Stimulated activated CD4-positive, alpha-beta T cell treated with anti-CD3 and anti-CD28 coated beads, Interleukin-1b, Interleukin-23, amount 100 ng/mL, for 1 hour (primary cell): ENCODE measurements around the gene SFSWAP.

Source experiments
- DNase-seq, 2 donors: peaks; one replicate each; pipeline ENCODE4 v3.0.0-alpha.2; 2020; ENCODE audit warnings: low read depth in 2 of 2

The SFSWAP gene

GRCh38 chr12:131833896-131834641, 123.2 kb downstream of the SFSWAP start:
- no peak for DNase-seq

DNA sequence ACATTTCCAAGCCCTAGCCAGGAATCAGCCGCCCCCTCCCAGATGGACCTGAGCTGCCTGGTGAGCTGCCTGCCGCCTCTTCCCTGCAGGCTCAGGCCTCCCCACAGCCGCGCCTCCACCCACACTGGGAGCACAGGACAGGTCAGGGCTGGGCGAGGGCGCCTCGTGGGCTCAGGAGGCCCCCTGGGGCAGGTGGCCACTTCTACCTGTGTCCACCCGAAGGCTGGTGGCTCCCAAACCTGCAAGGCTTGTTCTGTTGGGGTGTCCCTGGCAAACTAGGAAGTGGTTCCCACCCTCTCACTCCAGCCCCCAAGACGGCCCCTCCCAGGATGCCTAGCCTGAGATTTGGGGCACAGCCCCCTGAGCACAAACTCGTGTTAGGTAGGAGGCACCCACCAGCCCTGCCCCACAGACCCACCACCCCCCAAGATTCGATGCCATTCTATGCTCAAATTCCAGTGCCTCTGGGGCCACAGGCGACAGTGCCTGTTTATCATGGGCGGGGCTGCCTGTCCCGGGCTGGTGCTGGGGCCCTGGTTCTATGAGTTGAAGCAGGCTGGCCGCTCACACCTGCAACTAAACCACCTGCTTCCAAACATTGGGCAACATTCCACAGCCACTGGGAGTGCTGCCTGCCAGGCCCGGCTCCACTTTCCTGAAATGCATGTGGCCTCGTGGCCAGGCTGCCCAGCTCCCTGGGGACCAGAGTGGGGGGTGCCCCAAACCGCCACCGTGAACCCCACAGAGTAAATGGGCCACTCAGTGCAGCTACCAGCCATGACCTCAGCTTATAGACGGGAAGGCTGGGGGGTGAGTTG, 124.1 kb downstream of the SFSWAP start:
- DNase-seq, result no peak

DNA sequence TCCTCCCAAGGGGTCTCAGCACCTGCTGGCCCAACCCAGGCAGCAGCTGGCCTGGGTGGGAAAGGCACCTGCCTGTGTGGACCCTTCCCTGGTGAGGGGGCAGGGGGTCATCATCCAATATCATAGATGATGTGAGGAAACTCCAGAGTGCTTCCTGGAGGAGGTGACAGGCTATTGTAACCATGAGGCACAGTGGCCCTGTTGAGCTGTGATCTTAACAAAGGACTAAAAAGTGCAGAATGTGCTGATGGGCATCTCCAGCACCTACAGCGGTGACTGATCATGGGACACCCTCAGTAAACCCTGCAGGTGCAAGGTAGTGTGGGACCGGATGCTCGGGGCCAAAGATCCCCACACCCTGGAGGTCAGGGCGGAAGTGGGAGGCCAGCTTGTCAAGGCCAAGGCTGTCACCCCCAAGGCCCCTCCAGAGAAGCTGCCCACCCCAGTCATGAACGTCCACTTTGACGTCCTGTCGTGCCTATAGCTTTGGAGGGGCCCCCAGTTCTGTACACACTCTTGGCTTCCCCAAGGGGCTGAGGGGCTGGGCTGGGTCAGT, 124.8 kb downstream of the SFSWAP start:
- no peak for DNase-seq

- no peak for DNase-seq
Measured at GRCh38 chr12:131836193-131836592, 125.3 kb downstream of the SFSWAP start.

GRCh38 chr12:131836714-131837397, 126.0 kb downstream of the SFSWAP start:
- DNase-seq, result no peak

DNA sequence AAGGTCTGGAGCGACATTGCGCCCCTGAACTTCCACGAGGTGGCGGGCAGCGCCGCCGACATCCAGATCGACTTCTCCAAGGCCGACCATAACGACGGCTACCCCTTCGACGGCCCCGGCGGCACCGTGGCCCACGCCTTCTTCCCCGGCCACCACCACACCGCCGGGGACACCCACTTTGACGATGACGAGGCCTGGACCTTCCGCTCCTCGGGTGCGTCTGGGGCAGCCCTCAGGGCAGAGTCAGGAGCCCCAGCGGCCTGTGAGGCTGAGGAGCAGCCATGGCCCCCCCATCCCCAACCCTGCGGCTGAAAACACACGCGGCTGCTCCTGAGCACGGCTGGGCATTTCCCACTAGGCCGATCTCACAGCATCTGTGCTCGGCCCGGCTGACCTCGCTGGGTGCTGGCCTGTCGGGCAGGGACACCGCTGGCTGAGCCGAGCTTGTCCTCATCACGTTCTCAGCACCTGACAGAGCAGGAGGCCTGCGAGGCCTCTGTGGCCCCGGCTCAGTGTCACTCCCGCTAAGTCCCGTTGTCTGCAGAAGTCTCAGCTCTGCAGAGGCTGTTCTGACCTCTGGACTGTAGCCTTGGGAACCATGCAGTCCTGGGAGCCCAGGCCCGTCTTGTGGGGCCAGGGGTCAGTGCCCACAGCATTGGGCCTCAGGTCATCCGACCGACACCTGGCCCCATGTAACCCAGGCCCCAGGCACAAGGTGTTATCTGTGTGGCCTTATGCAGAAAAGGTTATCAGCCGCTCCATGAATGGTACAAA, 129.9 kb downstream of the SFSWAP start:
- no peak for DNase-seq

GRCh38 chr12:131841547-131841946, 130.7 kb downstream of the SFSWAP start:
- DNase-seq, result no peak

- no peak for DNase-seq
Measured at GRCh38 chr12:131842169-131842568, 131.3 kb downstream of the SFSWAP start.

DNA sequence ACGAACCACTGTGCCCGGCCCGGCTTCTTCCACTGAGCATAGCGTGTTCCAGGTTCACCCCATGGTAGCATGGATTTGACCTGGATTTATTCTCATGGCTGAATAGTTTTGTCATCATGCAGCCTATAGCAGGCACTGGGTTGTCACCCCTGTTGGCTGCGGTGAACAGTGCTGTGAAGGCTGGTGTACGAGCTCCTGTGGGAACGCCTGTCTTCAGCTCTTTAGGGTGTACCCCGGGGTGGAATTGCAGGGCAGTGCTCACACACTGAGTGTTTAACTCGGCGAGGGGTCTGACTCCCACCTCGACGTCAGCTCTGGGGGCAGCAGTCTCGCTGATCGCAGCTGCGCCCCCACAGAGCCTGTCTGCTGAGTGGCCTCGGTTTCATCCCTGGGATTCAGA, 132.6 kb downstream of the SFSWAP start:
- DNase-seq, result no peak

DNA sequence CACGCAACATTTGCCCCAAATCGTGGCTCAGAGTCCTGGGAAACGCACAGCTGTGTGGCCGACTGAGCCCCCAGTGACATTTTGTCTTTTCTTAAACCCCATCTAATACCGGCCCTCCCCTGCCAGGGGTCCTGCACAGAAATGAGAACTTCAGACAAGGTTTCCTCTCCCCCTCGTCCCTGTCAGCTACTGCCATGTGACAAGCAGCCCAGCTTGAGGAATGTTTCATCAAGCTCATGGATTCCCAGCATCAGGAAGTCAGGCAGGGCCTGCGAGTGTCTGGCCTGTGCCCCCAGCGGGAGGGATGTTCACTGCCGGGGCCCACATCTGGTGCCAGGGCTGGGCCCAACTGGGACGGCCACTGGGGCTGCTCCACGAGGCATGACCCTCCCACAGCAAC, 133.2 kb downstream of the SFSWAP start:
- DNase-seq, result no peak

- DNase-seq, result no peak
Measured at GRCh38 chr12:131844656-131845055, 133.8 kb downstream of the SFSWAP start.

DNA sequence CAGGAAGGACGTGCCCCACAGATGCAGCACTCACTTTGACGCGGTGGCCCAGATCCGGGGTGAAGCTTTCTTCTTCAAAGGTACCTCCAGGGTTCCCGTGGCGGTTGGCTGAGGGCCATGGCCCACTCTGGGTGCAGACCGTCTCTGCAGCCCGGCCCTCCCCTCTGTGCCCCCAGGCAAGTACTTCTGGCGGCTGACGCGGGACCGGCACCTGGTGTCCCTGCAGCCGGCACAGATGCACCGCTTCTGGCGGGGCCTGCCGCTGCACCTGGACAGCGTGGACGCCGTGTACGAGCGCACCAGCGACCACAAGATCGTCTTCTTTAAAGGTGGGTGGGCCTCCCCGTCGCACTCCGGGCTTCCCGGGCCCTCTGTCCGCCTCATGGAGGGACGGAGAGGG, 134.2 kb downstream of the SFSWAP start:
- no peak for DNase-seq

DNA sequence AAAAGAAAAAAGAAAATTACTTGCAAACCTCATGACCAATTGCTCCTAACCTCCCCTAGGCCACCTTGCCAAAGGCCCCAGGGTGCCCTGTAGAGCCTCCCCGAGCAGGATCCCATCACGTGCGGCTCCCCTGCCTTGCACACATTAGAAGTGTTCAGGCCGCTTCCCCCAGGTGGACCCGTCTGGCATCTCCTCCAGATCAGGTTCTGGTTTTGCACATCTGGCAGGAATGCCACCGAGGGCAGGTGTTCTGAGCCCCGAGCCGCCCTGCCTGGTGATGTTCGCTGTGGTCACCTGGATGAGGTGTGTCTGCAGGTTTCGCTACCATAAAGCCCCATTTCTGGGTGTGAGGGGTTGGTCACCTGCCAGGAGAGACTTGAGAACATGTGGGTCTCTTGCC, 136.6 kb downstream of the SFSWAP start:
- no peak for DNase-seq

- DNase-seq, result no peak
Measured at GRCh38 chr12:131848753-131849152, 137.9 kb downstream of the SFSWAP start.
